OCI-LY3 (cell line): Measurements from ENCODE around the gene DNAJC22.

ENCODE experiments used
- H2AFZ ChIP-seq: fragments of 200-600, 300-600 bp; shearing (Covaris generic); 2 replicates; pipeline ENCODE4 v1.6.0; 2014; ENCODE audit warnings: antibody characterized with exemption, low read depth, low read length
- H3K27ac ChIP-seq: fragments of 200-600, 300-600 bp; sonication (generic); 2 replicates; pipeline ENCODE4 v1.5.1; 2014; ENCODE audit warnings: mild to moderate bottlenecking, low read length, moderate library complexity, mixed read lengths
- H3K27me3 ChIP-seq: fragments of 200-600, 300-600 bp; sonication (generic); 2 replicates; pipeline ENCODE4 v1.6.1; 2014; ENCODE audit warnings: low read depth, low read length, mixed read lengths
- H3K36me3 ChIP-seq: fragments of 200-600, 300-600 bp; sonication (generic); replicated peaks from 2 replicates; pipeline ENCODE3; 2014; ENCODE audit warnings: low read depth, low read length, mixed read lengths
- H3K4me1 ChIP-seq: fragments of 300-600, 200-600 bp; sonication (generic); 2 replicates; pipeline ENCODE4 v1.6.1; 2014; ENCODE audit warnings: low read length, mixed read lengths
- H3K4me2 ChIP-seq: fragments of 200-600, 300-600 bp; sonication (generic); 2 replicates; pipeline ENCODE4 v1.6.1; 2014; ENCODE audit warnings: low read length, mixed read lengths
- H3K4me3 ChIP-seq: fragments of 300-600, 200-600 bp; sonication (generic); 2 replicates; pipeline ENCODE4 v1.5.1; 2014; ENCODE audit warnings: antibody characterized with exemption, mild to moderate bottlenecking, low read length, moderate library complexity
- H3K79me2 ChIP-seq: fragments of 300-600, 200-600 bp; shearing (Covaris generic); 2 replicates; pipeline ENCODE4 v1.6.1; 2014; ENCODE audit warnings: mild to moderate bottlenecking, low read length, mixed read lengths
- H3K9ac ChIP-seq: fragments of 300-600, 200-600 bp; shearing (Covaris generic); 2 replicates; pipeline ENCODE4 v1.6.0; 2014; ENCODE audit warnings: mild to moderate bottlenecking, low read length, moderate library complexity
- H3K9me3 ChIP-seq: fragments of 200-600, 300-600 bp; shearing (Covaris generic); 2 replicates; pipeline ENCODE4 v1.6.1; 2014; ENCODE audit warnings: low read length, mixed read lengths; ENCODE audit not compliant: insufficient read depth
- H4K20me1 ChIP-seq: fragments of 200-600, 300-600 bp; sonication (generic); 2 replicates; pipeline ENCODE4 v1.6.1; 2016; ENCODE audit warnings: low read length, mixed read lengths; ENCODE audit not compliant: insufficient read depth
- EZH2phosphoT487 ChIP-seq: fragments of 200-600 bp; shearing (Covaris generic); IDR thresholded peaks from 2 replicates; pipeline ENCODE4 v1.6.1; 2018; ENCODE audit warnings: antibody characterized with exemption, mixed run types, low read depth
- TF ChIP-seq, protein P1 (sequence below): fragments of 200-600, 300-600 bp; sonication (generic); IDR thresholded peaks from 2 replicates; pipeline ENCODE4 v1.5.1; 2014; ENCODE audit warnings: antibody characterized with exemption, low read length, low read depth

The DNAJC22 gene

DNA sequence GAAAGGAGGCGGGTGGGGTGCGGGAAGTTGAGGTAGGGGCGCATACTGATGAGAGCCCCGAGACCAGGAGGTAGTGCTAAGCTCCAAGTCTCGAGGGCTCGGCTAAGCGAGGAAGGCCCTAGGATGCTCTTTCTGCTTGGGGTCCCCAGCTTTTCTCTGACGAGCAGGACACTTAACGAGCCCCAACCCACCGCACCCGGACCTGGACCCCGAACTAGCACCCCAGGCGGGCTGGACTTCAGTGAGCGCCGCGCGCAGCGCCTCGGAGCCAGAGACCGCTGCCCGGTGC is 5.0 kb upstream of the DNAJC22 start:
- Histone ChIP-seq H2AFZ (no peak overlapping the region), H3K9me3 (no peaks in the 10 kb centered on the region), H3K79me2 (no peaks in the 10 kb centered on the region), H3K27ac (no peak overlapping the region), H3K36me3 (no peaks in the 10 kb centered on the region), H4K20me1 (no peaks in the 10 kb centered on the region), H3K9ac (no peak overlapping the region), H3K27me3 (peaks cover 10% of the 10 kb centered on the region), H3K4me3 (no peak overlapping the region), H3K4me2 (no peak overlapping the region), H3K4me1 (peaks cover 15% of the 10 kb centered on the region; the same call in 1 of the 2 replicates)
- no peak for TF ChIP-seq EZH2phosphoT487
- TF ChIP-seq, protein P1, sequence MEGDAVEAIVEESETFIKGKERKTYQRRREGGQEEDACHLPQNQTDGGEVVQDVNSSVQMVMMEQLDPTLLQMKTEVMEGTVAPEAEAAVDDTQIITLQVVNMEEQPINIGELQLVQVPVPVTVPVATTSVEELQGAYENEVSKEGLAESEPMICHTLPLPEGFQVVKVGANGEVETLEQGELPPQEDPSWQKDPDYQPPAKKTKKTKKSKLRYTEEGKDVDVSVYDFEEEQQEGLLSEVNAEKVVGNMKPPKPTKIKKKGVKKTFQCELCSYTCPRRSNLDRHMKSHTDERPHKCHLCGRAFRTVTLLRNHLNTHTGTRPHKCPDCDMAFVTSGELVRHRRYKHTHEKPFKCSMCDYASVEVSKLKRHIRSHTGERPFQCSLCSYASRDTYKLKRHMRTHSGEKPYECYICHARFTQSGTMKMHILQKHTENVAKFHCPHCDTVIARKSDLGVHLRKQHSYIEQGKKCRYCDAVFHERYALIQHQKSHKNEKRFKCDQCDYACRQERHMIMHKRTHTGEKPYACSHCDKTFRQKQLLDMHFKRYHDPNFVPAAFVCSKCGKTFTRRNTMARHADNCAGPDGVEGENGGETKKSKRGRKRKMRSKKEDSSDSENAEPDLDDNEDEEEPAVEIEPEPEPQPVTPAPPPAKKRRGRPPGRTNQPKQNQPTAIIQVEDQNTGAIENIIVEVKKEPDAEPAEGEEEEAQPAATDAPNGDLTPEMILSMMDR = no peak

DNA sequence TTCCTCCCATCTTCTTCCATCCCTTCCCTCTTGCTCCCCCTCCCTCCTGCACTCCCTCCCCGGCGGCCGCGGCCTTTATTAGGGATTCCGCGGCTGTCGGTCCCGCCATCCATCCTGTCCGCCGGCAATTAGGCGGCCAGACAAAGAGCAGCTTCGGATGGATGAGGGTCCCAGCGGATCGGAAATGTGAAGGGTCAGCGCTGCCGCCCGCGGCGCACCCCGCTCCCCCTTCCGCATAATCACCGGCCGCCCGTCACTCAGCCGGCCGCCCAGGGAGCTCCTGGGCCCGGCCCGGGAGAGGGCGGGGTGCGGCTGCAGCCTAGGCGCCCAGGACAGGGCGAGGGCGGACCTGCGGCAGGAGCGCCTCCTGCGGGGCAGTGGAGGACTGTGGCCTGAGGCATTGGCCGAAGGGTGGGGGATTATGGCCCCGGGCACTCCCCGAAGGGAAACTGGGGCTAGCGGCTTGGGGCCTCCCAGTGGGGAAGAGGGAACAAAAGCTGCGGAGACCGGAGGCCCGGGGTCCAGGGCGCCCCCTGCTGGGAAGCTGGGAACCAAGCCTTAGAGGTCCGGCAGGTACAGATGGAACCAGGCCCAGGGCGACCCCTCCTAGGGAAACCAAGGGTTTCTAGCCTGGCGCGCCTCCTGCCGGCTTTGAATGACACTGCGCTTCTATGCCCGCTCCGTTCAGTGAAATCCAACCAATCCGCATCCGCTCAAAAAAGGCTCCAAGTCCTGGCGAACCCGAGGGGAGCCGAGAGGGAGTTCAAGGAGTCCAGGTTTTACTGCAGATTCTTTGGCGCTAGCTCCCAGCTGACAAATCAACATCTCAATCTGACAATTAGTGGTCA is 4.4 kb upstream of the DNAJC22 start:
- no peaks in the 10 kb centered on the region for H3K36me3 ChIP-seq
- H3K4me1 ChIP-seq = peaks cover 19% of the 10 kb centered on the region
- TF ChIP-seq EZH2phosphoT487 = no peak
- TF ChIP-seq, protein P1 = peak; percentile 85
- no peak overlapping the region for H3K27ac ChIP-seq
- H4K20me1 ChIP-seq = no peaks in the 10 kb centered on the region
- H3K9me3 ChIP-seq = no peaks in the 10 kb centered on the region
- H3K4me3 ChIP-seq = peak overlapping the region; percentile 67
- H3K9ac ChIP-seq = no peak overlapping the region
- H3K79me2 ChIP-seq = no peaks in the 10 kb centered on the region
- peak overlapping the region; percentile 57; the same call in 1 of the 2 replicates for H2AFZ ChIP-seq
- peaks cover 16% of the 10 kb centered on the region for H3K27me3 ChIP-seq
- peak overlapping the region; percentile 83 for H3K4me2 ChIP-seq

DNA sequence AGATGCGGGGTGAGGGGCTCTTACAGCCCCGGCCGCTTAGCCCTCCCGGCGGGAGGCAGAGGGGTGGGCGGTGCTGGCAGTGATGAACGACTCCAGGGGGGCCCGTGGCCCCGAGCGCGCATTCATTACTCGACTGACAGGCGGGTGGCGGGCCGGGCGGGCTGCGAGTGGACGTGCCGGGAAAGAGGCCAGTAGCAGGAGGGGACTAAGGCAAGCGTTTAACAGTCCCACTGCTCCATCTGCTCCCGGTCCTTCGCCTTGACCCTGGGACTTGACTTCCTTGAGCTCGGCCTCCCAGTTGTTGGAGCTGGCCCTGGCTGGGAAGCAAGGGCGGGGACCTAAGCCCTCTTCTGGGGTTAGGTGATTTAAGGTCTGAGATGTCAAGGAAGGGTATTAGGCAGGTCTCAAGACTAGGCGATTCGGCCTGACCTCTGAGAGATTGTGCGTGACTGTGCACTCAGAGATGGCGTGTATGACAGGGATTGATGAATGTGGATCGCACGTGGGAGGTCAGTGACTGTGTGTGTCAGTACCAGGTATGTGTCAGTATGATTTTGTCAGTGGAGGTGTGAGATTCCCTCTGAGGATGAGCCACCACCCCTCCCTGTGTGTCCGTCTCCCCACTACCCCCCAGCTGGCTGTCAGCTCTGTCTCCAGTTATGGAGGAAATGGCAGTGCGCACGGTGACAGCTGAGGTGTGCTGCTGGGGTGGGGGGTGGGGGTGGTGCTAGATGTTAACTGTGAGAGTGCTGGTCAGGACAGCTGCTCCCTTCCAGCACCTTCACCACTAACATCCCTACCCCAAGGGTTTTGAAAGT is 3.6 kb upstream of the DNAJC22 start:
- H4K20me1 ChIP-seq = no peaks in the 10 kb centered on the region
- H3K27me3 ChIP-seq = peaks cover 16% of the 10 kb centered on the region
- H3K36me3 ChIP-seq = no peaks in the 10 kb centered on the region
- H3K9ac ChIP-seq = no peak overlapping the region
- peak overlapping the region; percentile 67 for H3K4me3 ChIP-seq
- no peak overlapping the region for H3K27ac ChIP-seq
- peak overlapping the region; percentile 83 for H3K4me2 ChIP-seq
- no peak for TF ChIP-seq EZH2phosphoT487
- TF ChIP-seq, protein P1 = no peak
- H3K79me2 ChIP-seq = no peaks in the 10 kb centered on the region
- H3K9me3 ChIP-seq = no peaks in the 10 kb centered on the region
- peaks cover 23% of the 10 kb centered on the region for H3K4me1 ChIP-seq
- peak overlapping the region; percentile 57; the same call in 1 of the 2 replicates for H2AFZ ChIP-seq

DNA sequence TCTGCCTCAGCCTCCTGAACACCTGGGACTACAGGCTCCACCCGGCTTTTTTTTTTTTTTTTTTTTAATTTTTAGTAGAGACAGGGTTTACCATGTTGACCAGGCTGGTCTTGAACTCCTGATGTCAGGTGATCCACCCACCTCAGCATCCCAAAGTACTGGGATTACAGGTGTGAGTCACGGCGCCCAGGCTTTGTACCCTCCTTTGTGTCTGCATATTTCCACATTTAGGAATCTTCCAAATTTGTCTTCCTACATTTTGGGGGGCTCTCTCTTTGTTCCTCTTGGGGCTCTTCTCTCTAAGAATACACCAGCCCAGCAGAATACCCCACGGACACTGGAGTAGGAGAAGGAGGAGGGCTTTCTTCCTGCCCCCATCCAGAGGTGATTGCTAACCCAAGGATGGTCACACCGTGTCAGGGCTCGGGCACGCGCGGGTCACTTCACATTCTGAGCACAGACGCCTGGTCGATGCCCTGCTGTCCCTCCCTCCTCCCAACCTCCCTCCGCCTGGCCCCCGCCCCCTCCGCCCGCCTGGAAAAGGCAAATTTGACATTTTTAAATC is 2.1 kb upstream of the DNAJC22 start:
- Histone ChIP-seq H3K9ac (no peak overlapping the region), H3K4me3 (no peak overlapping the region), H3K79me2 (no peaks in the 10 kb centered on the region), H2AFZ (no peak overlapping the region), H3K36me3 (no peaks in the 10 kb centered on the region), H3K9me3 (no peaks in the 10 kb centered on the region), H3K4me1 (peaks cover 23% of the 10 kb centered on the region), H4K20me1 (no peaks in the 10 kb centered on the region), H3K27me3 (peaks cover 16% of the 10 kb centered on the region), H3K27ac (no peak overlapping the region), H3K4me2 (no peak overlapping the region)
- TF ChIP-seq, protein P1 = no peak
- TF ChIP-seq EZH2phosphoT487 = no peak
